Measurements from ENCODE around the gene FUT6.
"Not testable (repeated sequence)": the region's sequence is repeated elsewhere in the genome, so short reads cannot be mapped to it uniquely, and the experiment has no call there.

FUT6 gene

DNA sequence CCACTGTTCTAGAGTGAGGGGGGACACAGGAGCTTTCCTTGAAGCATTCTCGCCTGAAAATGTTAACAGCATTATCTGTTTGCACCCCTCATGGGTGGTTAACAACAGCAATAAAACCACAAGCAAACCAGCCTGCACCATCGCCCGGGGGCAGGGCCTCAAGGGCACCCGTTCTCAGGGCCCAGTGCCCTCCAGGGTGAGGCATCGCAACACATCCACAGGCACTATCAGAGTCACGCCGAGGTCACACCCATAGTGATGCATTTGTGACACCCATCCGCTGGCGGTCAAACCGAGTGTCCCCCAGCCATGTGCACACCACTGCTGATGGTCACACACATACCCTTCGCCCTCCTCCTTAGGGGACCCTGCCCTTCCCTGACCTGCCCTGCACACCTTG, 26.3 kb upstream of the FUT6 start:
- no peaks in the 10 kb centered on the region for H3K9me3 ChIP-seq (ENCODE audit: insufficient read depth, low read length)
- no peaks in the 10 kb centered on the region for H3K36me3 ChIP-seq (ENCODE audit: insufficient read depth, insufficient read length, low read length)
- peaks cover 3% of the 10 kb centered on the region for H3K4me1 ChIP-seq (ENCODE audit: insufficient read depth, insufficient read length)
- TF ChIP-seq YY1 (IDR thresholded peaks at IDR 0.05; ENCODE audit: insufficient read depth, insufficient read length), result no peak
- no peak for TF ChIP-seq ZNF274 (IDR thresholded peaks at IDR 0.05; ENCODE audit: low read depth, low read length)
- no peak for TF ChIP-seq SUZ12 (IDR thresholded peaks at IDR 0.05; ENCODE audit: extremely low read depth, insufficient read depth, insufficient read length)
- no peak for DNase-seq (ENCODE audit: low read depth, low spot score)
- H3K4me3 ChIP-seq (ENCODE audit: insufficient read length, low read depth), result no peak overlapping the region
- no peak overlapping the region for H3K9ac ChIP-seq (ENCODE audit: insufficient read length, low read depth)
- H3K27me3 ChIP-seq (ENCODE audit: insufficient read depth, insufficient read length), result peaks cover 11% of the 10 kb centered on the region

- DNase-seq (ENCODE audit: low read depth, low spot score), result no peak
Measured at GRCh38 chr19:5864725-5865486, 25.4 kb upstream of the FUT6 start.

DNA sequence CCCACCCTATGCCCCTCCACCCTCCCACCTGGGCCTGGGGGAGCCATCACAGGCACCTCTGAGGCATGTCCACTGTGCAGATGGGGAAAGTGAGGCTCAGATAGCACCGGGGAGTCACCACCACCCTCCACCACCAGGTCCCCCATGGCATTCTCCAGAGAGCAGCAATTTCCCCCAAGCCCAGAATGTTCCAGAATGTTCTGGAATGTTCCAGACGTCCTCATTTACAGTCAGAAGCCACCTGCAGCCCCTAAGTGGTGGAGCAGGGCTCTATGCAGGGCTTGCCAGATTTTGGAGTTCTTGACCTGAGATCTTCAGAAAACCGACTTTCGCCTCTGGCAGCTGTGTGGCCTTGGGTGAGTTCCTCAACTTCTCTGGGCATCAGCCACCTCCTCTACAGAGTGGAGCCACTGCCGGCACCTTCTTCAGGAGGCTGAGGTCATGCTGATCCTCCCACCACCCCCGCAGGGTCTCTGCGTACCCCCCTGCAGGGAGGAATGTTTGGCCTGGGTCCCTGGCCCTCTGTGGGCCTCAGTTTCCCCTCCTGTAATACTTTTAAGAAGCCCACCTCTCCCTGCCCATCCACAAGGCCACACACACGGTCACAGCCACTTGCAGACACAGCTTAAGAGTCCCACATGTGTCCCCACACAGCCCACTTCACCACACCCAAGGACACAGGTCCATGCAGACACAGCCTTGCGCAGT, 24.7 kb upstream of the FUT6 start:
- no peak for DNase-seq (ENCODE audit: low read depth, low spot score)

More at GRCh38 chr19:5864725-5865486, 25.4 kb upstream of the FUT6 start:
- Histone ChIP-seq H3K4me3 (ENCODE audit: insufficient read length, low read depth) (no peak overlapping the region), H3K27me3 (ENCODE audit: insufficient read depth, insufficient read length) (peaks cover 11% of the 10 kb centered on the region), H3K9ac (ENCODE audit: insufficient read length, low read depth) (no peak overlapping the region), H3K36me3 (ENCODE audit: insufficient read depth, insufficient read length, low read length) (no peaks in the 10 kb centered on the region), H3K9me3 (ENCODE audit: insufficient read depth, low read length) (no peaks in the 10 kb centered on the region), H3K4me1 (ENCODE audit: insufficient read depth, insufficient read length) (peaks cover 3% of the 10 kb centered on the region)
- TF ChIP-seq YY1 (IDR thresholded peaks at IDR 0.05; ENCODE audit: insufficient read depth, insufficient read length), result no peak
- TF ChIP-seq SUZ12 (IDR thresholded peaks at IDR 0.05; ENCODE audit: extremely low read depth, insufficient read depth, insufficient read length), result no peak
- no peak for TF ChIP-seq ZNF274 (IDR thresholded peaks at IDR 0.05; ENCODE audit: low read depth, low read length)

GRCh38 chr19:5863030-5863665, 23.6 kb upstream of the FUT6 start:
- TF ChIP-seq ZNF274 (IDR thresholded peaks at IDR 0.05; ENCODE audit: low read depth, low read length) (no peak), YY1 (IDR thresholded peaks at IDR 0.05; ENCODE audit: insufficient read depth, insufficient read length) (no peak), SUZ12 (IDR thresholded peaks at IDR 0.05; ENCODE audit: extremely low read depth, insufficient read depth, insufficient read length) (no peak)
- H3K9me3 ChIP-seq (ENCODE audit: insufficient read depth, low read length), result no peaks in the 10 kb centered on the region
- no peak for DNase-seq (ENCODE audit: low read depth, low spot score)

More for the DNA sequence above, 24.7 kb upstream of the FUT6 start:
- Histone ChIP-seq H3K4me3 (ENCODE audit: insufficient read length, low read depth) (no peak overlapping the region), H3K9ac (ENCODE audit: insufficient read length, low read depth) (no peak overlapping the region), H3K27me3 (ENCODE audit: insufficient read depth, insufficient read length) (peaks cover 11% of the 10 kb centered on the region), H3K36me3 (ENCODE audit: insufficient read depth, insufficient read length, low read length) (no peaks in the 10 kb centered on the region), H3K4me1 (ENCODE audit: insufficient read depth, insufficient read length) (peaks cover 3% of the 10 kb centered on the region), H3K9me3 (ENCODE audit: insufficient read depth, low read length) (no peaks in the 10 kb centered on the region)
- TF ChIP-seq SUZ12 (IDR thresholded peaks at IDR 0.05; ENCODE audit: extremely low read depth, insufficient read depth, insufficient read length) (no peak), YY1 (IDR thresholded peaks at IDR 0.05; ENCODE audit: insufficient read depth, insufficient read length) (no peak), ZNF274 (IDR thresholded peaks at IDR 0.05; ENCODE audit: low read depth, low read length) (no peak)

DNA sequence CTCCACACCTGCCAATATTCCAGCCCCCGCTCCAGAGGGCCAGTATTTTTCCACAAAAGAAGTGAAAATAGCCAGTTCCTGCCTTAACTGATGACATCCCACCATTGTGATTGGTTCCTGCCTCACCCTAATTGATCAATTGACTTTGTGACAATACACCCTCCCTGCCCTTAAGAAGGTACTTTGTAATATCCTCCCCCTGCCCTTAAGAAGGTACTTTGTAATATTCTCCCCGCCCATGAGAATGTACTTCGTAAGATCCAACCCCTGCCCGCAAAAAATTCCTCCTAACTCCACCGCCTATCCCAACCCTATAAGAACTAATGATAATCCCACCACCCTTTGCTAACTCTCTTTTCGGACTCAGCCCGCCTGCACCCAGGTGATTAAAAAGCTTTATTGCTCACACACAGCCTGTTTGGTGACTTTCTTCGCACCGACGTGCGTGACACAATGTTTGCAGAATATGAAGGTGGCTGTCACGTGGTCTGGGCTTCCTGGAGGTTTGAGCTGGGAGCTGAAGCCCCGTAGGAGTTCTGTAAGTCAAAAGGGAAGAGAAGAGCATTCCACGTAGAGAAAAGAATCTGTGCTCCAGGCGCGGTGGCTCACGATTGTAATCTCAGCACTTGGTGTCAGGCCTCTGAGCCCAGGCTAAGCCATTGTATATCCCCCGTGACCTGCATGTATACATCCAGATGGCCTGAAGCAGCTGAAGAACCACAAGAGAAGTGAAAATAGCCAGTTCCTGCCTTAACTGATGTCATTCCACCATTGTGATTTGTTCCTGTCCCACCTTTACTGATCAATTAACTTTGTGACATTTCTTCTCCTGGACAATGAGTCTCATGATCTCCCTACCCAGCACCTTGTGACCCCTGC, 17.9 kb upstream of the FUT6 start:
- no peak overlapping the region for H3K4me3 ChIP-seq (ENCODE audit: insufficient read length, low read depth)
- no peak overlapping the region for H3K9ac ChIP-seq (ENCODE audit: insufficient read length, low read depth)
- H3K36me3 ChIP-seq (ENCODE audit: insufficient read depth, insufficient read length, low read length), result no peaks in the 10 kb centered on the region
- peaks cover 13% of the 10 kb centered on the region for H3K27me3 ChIP-seq (ENCODE audit: insufficient read depth, insufficient read length)
- no peak for DNase-seq (ENCODE audit: low read depth, low spot score)
- H3K9me3 ChIP-seq (ENCODE audit: insufficient read depth, low read length), result peaks cover 8% of the 10 kb centered on the region; the same call in 1 of the 2 replicates
- TF ChIP-seq SUZ12 (IDR thresholded peaks at IDR 0.05; ENCODE audit: extremely low read depth, insufficient read depth, insufficient read length), result no peak
- no peaks in the 10 kb centered on the region for H3K4me1 ChIP-seq (ENCODE audit: insufficient read depth, insufficient read length)

More at GRCh38 chr19:5863030-5863665, 23.6 kb upstream of the FUT6 start:
- Histone ChIP-seq H3K9ac (ENCODE audit: insufficient read length, low read depth) (no peak overlapping the region), H3K36me3 (ENCODE audit: insufficient read depth, insufficient read length, low read length) (no peaks in the 10 kb centered on the region), H3K4me3 (ENCODE audit: insufficient read length, low read depth) (no peak overlapping the region), H3K27me3 (ENCODE audit: insufficient read depth, insufficient read length) (peaks cover 11% of the 10 kb centered on the region), H3K4me1 (ENCODE audit: insufficient read depth, insufficient read length) (peaks cover 3% of the 10 kb centered on the region)

GRCh38 chr19:5855151-5855550, 15.6 kb upstream of the FUT6 start:
- H3K36me3 ChIP-seq (ENCODE audit: insufficient read depth, insufficient read length, low read length); H3K9me3 ChIP-seq (ENCODE audit: insufficient read depth, low read length); H3K4me3 ChIP-seq (ENCODE audit: insufficient read length, low read depth); H3K4me1 ChIP-seq (ENCODE audit: insufficient read depth, insufficient read length); DNase-seq (ENCODE audit: low read depth, low spot score); H3K9ac ChIP-seq (ENCODE audit: insufficient read length, low read depth): not testable (repeated sequence)
- peaks cover 13% of the 10 kb centered on the region for H3K27me3 ChIP-seq (ENCODE audit: insufficient read depth, insufficient read length)

DNA sequence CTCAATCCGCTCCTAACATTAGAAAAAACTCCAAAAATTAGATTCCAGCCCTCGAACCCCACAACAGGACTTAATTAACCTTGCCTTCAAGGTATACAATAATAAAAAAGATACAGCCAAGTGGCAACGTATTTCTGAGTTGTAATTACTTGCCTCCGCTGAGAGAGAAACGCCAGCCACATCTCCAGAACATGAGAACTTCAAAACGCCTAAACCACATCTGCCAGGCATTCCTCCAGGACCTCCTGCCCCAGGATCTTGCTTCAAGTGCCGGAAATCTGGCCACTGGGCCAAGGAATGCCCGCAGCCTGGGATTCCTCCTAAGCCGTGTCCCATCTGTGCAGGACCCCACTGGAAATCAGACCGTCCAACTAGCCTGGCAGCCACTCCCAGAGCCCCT, 14.6 kb upstream of the FUT6 start:
- peaks cover 13% of the 10 kb centered on the region for H3K27me3 ChIP-seq (ENCODE audit: insufficient read depth, insufficient read length)
- DNase-seq (ENCODE audit: low read depth, low spot score); H3K4me1 ChIP-seq (ENCODE audit: insufficient read depth, insufficient read length); H3K9ac ChIP-seq (ENCODE audit: insufficient read length, low read depth); H3K36me3 ChIP-seq (ENCODE audit: insufficient read depth, insufficient read length, low read length); H3K4me3 ChIP-seq (ENCODE audit: insufficient read length, low read depth); H3K9me3 ChIP-seq (ENCODE audit: insufficient read depth, low read length): not testable (repeated sequence)
